SK-N-SH (cell line): ENCODE results near the gene QTRT2. TPM values are rescaled to one million over a fixed set of nuclear protein-coding genes. Genes with fewer than 3 reads are reported as not detected.

Experiments
- CTCF ChIA-PET: fragments of 300-600, 350-600 bp; formaldehyde crosslinking; extraction: SDS; loops from one replicate; lab custom pipeline; 2021; lab: Yijun Ruan, JAX
- POLR2A ChIA-PET: fragments of 350-600 bp; sonication (Branson Sonifier 250); formaldehyde crosslinking; extraction: SDS; loops from one replicate; lab custom pipeline; 2020; ENCODE audit warnings: antibody characterized with exemption, inconsistent platforms; lab: Yijun Ruan, JAX
- DNase-seq: peaks from one replicate; pipeline ENCODE4 v3.0.0; 2012
- H2AFZ ChIP-seq: fragments of 200-600 bp; sonication (generic); 2 replicates; pipeline ENCODE4 v1.8.1; 2016; ENCODE audit warnings: antibody characterized with exemption, mild to moderate bottlenecking, low read depth
- H3F3A ChIP-seq: fragments of 200-600 bp; sonication (generic); replicated peaks from 2 replicates; pipeline ENCODE3; 2016; ENCODE audit warnings: antibody characterized with exemption, mild to moderate bottlenecking; ENCODE audit not compliant: insufficient read depth
- H3K27ac ChIP-seq, 2 experiments: fragments of 200-500 bp in 1 of 2; fragments of 200-600 bp in 1 of 2; sonication (Bioruptor generic) in 1 of 2; sonication (generic), shearing (Covaris generic) in 1 of 2; 2 replicates each; pipeline versions ENCODE4 v1.5.1 to v1.6.1; 2014 to 2016; ENCODE audit warnings: low read depth in 2 of 2, inconsistent platforms in 1 of 2, low read length in 1 of 2, mild to moderate bottlenecking in 1 of 2, mixed read lengths in 1 of 2
- H3K27me3 ChIP-seq: fragments of 200-600 bp; sonication (generic), shearing (Covaris generic); 2 replicates; pipeline ENCODE4 v1.6.1; 2016; ENCODE audit warnings: mixed run types; ENCODE audit not compliant: insufficient read depth
- H3K36me3 ChIP-seq, 2 experiments: fragments of 200-500 bp in 1 of 2; fragments of 200-600 bp in 1 of 2; sonication (Bioruptor generic) in 1 of 2; sonication (generic) in 1 of 2; replicated peaks in 1 of 2; 2 replicates each; pipeline versions ENCODE3 to v1.5.1; 2014 to 2016; ENCODE audit warnings: low read length in 1 of 2, mild to moderate bottlenecking in 1 of 2; ENCODE audit not compliant: insufficient read depth in 2 of 2, control insufficient read depth in 1 of 2
- H3K4me1 ChIP-seq, 2 experiments: fragments of 200-500 bp in 1 of 2; fragments of 200-600 bp in 1 of 2; sonication (Bioruptor generic) in 1 of 2; sonication (generic), shearing (Covaris generic) in 1 of 2; 2 replicates each; pipeline versions ENCODE4 v1.5.1 to v1.6.1; 2014 to 2016; ENCODE audit warnings: low read depth in 1 of 2, low read length in 1 of 2, mixed run types in 1 of 2; ENCODE audit not compliant: insufficient read depth in 2 of 2, control insufficient read depth in 1 of 2
- H3K4me2 ChIP-seq: fragments of 200-600 bp; sonication (generic), shearing (Covaris generic); 2 replicates; pipeline ENCODE4 v1.6.1; 2017; ENCODE audit warnings: mixed run types
- H3K4me3 ChIP-seq, 2 experiments: fragments of 200-500 bp in 1 of 2; fragments of 200-600 bp in 1 of 2; sonication (Bioruptor generic) in 1 of 2; sonication (generic), shearing (Covaris generic) in 1 of 2; 2 replicates each; pipeline versions ENCODE4 v1.5.1 to v1.8.1; 2014 to 2016; ENCODE audit warnings: low read depth in 2 of 2, inconsistent platforms in 1 of 2, low read length in 1 of 2, mild to moderate bottlenecking in 1 of 2, mixed read lengths in 1 of 2, moderate library complexity in 1 of 2
- H3K79me2 ChIP-seq: fragments of 200-600 bp; sonication (generic); 2 replicates; pipeline ENCODE4 v1.8.1; 2017; ENCODE audit warnings: mild to moderate bottlenecking; ENCODE audit not compliant: insufficient read depth
- H3K9ac ChIP-seq: fragments of 200-600 bp; sonication (generic); 2 replicates; pipeline ENCODE4 v1.6.1; 2017; ENCODE audit warnings: mixed run types
- H3K9me2 ChIP-seq: fragments of 200-600 bp; sonication (generic); 2 replicates; pipeline ENCODE4 v1.6.1; 2017; ENCODE audit warnings: mixed run types
- H3K9me3 ChIP-seq: fragments of 200-600 bp; sonication (generic); 2 replicates; pipeline ENCODE4 v1.6.1; 2017; ENCODE audit warnings: mixed run types, mild to moderate bottlenecking, moderate library complexity
- H4K20me1 ChIP-seq: fragments of 200-600 bp; sonication (generic); 2 replicates; pipeline ENCODE4 v1.6.1; 2017; ENCODE audit warnings: mild to moderate bottlenecking, mixed run types; ENCODE audit not compliant: insufficient read depth
- ELF1 ChIP-seq: IDR thresholded peaks from 2 replicates; pipeline ENCODE4 v1.4.0; 2012
- MEF2A ChIP-seq: IDR thresholded peaks from 2 replicates; pipeline ENCODE4 v1.4.0; 2012; ENCODE audit warnings: low read depth, borderline replicate concordance
- NRF1 ChIP-seq: IDR thresholded peaks from 2 replicates; pipeline ENCODE4 v1.6.1; 2012; ENCODE audit warnings: low read depth, mild to moderate bottlenecking, low read length
- SMC3 ChIP-seq: IDR thresholded peaks from 2 replicates; pipeline ENCODE4 v1.6.1; 2012; ENCODE audit warnings: low read depth, low read length, improper control_type of control experiment
- TCF12 ChIP-seq: IDR thresholded peaks from 2 replicates; pipeline ENCODE4 v1.4.0; 2012
- WGBS: methylation state at CpG from one replicate; pipeline ENCODE4 v1.1.6; 2017; ENCODE audit warnings: low lambda C conversion rate; 5-methylcytosine and 5-hydroxymethylcytosine counted together
- polyA plus RNA-seq, 3 experiments: library from polyadenylated mRNA; depleted of rRNA; stranded (reverse); fragments of >200 nt; gene quantifications; 2 replicates each; pipeline ENCODE4 v1.2.3, GENCODE V29; 2012
- TF ChIP-seq, protein P1 (sequence below): IDR thresholded peaks from 2 replicates; pipeline ENCODE4 v1.4.0; 2012; ENCODE audit warnings: low read depth
- TF ChIP-seq, protein P2 (sequence below): IDR thresholded peaks from 2 replicates; pipeline ENCODE4 v1.4.0; 2012; ENCODE audit warnings: low read depth, borderline replicate concordance
- TF ChIP-seq, protein P3 (sequence below): fragments of 150-350 bp; IDR thresholded peaks from 2 replicates; pipeline ENCODE4 v1.6.1; 2017; ENCODE audit warnings: antibody characterized with exemption, low read length, low read depth, borderline replicate concordance
- TF ChIP-seq, protein P4 (sequence below): fragments of 150-350 bp; IDR thresholded peaks from 2 replicates; pipeline ENCODE4 v1.6.1; 2016; ENCODE audit warnings: mild to moderate bottlenecking, low read depth, low read length
- TF ChIP-seq, protein P5 (sequence below): fragments of 200-600 bp; sonication (generic); IDR thresholded peaks from 2 replicates; pipeline ENCODE4 v1.6.1; 2017; ENCODE audit warnings: antibody characterized with exemption, mild to moderate bottlenecking, moderate library complexity
- TF ChIP-seq, protein P6 (sequence below): IDR thresholded peaks from 2 replicates; pipeline ENCODE4; 2012

QTRT2 gene
- polyA plus RNA-seq, 1 of the 3 experiments (the other 2 are of a cell fraction) = 6.2 TPM

DNA sequence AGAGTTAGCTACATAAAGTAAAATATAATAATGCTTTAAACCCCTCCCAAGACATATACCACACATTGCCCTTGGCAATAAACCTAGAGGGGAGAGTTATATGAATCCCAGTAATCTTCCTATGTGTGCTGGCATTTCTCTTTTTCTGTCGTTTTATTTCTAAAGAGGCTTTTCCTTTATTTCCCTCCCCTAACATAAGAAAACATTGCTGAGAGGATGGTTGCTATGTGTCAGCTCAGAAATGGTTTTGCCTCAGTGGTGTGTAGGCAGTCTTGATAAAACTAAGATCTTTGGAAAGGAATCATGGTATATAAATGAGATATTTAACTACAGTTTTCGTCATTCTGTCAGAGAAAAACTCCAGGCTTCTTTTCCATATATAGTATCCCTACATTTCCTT lies 30.2 kb upstream of the QTRT2 start (continued):
- TF ChIP-seq SMC3 = no peak
- TF ChIP-seq, protein P1, sequence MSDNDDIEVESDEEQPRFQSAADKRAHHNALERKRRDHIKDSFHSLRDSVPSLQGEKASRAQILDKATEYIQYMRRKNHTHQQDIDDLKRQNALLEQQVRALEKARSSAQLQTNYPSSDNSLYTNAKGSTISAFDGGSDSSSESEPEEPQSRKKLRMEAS = no peak
- TF ChIP-seq, protein P2, sequence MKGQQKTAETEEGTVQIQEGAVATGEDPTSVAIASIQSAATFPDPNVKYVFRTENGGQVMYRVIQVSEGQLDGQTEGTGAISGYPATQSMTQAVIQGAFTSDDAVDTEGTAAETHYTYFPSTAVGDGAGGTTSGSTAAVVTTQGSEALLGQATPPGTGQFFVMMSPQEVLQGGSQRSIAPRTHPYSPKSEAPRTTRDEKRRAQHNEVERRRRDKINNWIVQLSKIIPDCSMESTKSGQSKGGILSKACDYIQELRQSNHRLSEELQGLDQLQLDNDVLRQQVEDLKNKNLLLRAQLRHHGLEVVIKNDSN = no peak
- TF ChIP-seq, protein P3, sequence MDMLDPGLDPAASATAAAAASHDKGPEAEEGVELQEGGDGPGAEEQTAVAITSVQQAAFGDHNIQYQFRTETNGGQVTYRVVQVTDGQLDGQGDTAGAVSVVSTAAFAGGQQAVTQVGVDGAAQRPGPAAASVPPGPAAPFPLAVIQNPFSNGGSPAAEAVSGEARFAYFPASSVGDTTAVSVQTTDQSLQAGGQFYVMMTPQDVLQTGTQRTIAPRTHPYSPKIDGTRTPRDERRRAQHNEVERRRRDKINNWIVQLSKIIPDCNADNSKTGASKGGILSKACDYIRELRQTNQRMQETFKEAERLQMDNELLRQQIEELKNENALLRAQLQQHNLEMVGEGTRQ = no peak
- TF ChIP-seq, protein P4, sequence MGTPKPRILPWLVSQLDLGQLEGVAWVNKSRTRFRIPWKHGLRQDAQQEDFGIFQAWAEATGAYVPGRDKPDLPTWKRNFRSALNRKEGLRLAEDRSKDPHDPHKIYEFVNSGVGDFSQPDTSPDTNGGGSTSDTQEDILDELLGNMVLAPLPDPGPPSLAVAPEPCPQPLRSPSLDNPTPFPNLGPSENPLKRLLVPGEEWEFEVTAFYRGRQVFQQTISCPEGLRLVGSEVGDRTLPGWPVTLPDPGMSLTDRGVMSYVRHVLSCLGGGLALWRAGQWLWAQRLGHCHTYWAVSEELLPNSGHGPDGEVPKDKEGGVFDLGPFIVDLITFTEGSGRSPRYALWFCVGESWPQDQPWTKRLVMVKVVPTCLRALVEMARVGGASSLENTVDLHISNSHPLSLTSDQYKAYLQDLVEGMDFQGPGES = no peak

DNA sequence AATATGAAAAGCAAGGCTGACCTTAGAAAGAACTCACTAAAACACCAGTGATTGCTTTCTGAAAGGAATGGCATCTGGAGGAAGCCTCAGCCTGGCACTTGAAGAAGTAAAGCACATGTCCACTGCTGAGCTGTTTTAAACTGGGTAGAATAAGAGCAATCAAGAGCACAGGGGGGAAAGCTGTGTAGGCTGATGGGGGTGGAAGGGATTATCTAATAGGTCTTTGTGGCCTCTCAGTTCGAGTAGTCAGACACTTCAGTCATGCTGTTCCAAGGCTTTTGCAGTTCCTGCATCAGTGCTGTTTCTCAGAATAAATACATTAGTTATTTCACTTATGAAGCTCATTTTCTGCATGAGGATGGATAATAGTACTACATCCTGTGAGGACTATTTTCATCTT lies 22.8 kb upstream of the QTRT2 start:
- peaks cover 4% of the 10 kb centered on the region for H3F3A ChIP-seq
- H3K9me2 ChIP-seq = no peaks in the 10 kb centered on the region
- no peaks in the 10 kb centered on the region for H3K79me2 ChIP-seq
- H3K9me3 ChIP-seq = no peaks in the 10 kb centered on the region
- H3K27me3 ChIP-seq = no peaks in the 10 kb centered on the region
- TF ChIP-seq ELF1 = no peak
- no peak for TF ChIP-seq MEF2A
- TF ChIP-seq, protein P5, sequence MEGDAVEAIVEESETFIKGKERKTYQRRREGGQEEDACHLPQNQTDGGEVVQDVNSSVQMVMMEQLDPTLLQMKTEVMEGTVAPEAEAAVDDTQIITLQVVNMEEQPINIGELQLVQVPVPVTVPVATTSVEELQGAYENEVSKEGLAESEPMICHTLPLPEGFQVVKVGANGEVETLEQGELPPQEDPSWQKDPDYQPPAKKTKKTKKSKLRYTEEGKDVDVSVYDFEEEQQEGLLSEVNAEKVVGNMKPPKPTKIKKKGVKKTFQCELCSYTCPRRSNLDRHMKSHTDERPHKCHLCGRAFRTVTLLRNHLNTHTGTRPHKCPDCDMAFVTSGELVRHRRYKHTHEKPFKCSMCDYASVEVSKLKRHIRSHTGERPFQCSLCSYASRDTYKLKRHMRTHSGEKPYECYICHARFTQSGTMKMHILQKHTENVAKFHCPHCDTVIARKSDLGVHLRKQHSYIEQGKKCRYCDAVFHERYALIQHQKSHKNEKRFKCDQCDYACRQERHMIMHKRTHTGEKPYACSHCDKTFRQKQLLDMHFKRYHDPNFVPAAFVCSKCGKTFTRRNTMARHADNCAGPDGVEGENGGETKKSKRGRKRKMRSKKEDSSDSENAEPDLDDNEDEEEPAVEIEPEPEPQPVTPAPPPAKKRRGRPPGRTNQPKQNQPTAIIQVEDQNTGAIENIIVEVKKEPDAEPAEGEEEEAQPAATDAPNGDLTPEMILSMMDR = no peak
- TF ChIP-seq, protein P4 = no peak
- no peak for TF ChIP-seq NRF1
- TF ChIP-seq TCF12 = no peak
- TF ChIP-seq, protein P3 = no peak
- TF ChIP-seq, protein P6, sequence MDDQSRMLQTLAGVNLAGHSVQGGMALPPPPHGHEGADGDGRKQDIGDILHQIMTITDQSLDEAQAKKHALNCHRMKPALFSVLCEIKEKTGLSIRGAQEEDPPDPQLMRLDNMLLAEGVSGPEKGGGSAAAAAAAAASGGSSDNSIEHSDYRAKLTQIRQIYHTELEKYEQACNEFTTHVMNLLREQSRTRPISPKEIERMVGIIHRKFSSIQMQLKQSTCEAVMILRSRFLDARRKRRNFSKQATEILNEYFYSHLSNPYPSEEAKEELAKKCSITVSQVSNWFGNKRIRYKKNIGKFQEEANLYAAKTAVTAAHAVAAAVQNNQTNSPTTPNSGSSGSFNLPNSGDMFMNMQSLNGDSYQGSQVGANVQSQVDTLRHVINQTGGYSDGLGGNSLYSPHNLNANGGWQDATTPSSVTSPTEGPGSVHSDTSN = no peak
- TF ChIP-seq, all 33 proteins: peak for 0
- H2AFZ ChIP-seq = no peak overlapping the region
- WGBS = 38% methylated on average over 1 of the region's 1 CpG
- no peak overlapping the region for H3K4me3 ChIP-seq
- no peaks in the 10 kb centered on the region for H3K4me1 ChIP-seq
- H3K4me2 ChIP-seq = no peak overlapping the region
- H3K27ac ChIP-seq = no peak overlapping the region
- no peak overlapping the region for H3K9ac ChIP-seq
- H3K36me3 ChIP-seq = peaks cover 12 to 35% of the 10 kb centered on the region in 2 experiments
- CTCF ChIA-PET = no interaction called here
- H4K20me1 ChIP-seq = no peaks in the 10 kb centered on the region
- POLR2A ChIA-PET = no interaction called here
- no peak for DNase-seq
